HG02798 (cell line): Measurements from ENCODE around the gene NCKAP5.

Source experiments
- ATAC-seq: cut with Tn5 transposase; IDR thresholded peaks from one replicate; pipeline ENCODE4 v1.9.1; 2021; ENCODE audit warnings: mild to moderate bottlenecking; ENCODE audit not compliant: unreplicated experiment, poor library complexity

NCKAP5 gene

DNA sequence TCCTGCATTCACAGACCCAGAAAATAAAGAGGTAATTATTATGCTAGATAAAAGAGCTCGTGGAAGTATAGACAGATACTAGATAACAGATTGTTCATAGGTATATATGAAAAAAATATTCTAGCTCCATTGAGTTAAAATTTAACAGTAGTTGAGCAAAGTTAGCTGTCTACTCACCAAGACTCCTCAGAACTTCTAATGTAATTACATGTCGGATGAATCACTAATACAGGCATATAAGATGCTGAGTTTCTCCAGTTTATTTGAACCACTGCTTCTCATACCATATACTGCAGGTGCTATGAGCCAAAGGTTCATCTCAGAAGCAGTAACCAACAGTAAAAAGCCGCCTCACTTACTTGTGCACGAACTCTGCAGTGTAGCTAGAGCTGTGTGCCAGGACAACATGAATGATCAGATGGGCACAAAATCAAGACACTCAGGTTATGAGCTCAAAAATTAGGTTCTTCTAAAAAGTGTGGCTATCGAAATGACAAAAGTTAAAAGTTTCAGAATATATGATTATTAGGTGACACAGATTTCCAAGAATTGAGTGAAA, 373.4 kb downstream of the NCKAP5 start:
- ATAC-seq: no peak

- no peak for ATAC-seq
Measured at GRCh38 chr2:133194362-133194655, 374.0 kb downstream of the NCKAP5 start.

GRCh38 chr2:133193544-133194361, 374.5 kb downstream of the NCKAP5 start:
- no peak for ATAC-seq

GRCh38 chr2:133192028-133192427, 376.2 kb downstream of the NCKAP5 start:
- no peak for ATAC-seq

DNA sequence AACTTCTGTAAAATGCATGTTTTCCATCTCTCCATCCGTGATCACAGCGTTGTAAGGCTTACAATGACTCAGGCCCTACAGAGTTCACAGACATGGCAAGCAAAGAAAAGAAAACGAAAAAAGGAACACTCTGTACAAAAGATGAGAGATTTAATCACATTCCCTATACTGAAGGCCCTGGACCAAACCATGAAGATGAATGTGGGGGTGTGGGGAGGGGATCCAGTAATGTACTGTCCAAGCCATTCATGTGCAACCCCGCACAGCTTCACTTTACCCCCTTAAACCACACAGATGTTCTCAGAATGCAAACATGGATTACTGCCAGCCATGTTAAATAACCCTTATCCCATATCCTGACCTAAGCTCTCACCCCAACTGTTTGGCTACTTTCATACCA, 391.1 kb downstream of the NCKAP5 start:
- ATAC-seq: no peak

DNA sequence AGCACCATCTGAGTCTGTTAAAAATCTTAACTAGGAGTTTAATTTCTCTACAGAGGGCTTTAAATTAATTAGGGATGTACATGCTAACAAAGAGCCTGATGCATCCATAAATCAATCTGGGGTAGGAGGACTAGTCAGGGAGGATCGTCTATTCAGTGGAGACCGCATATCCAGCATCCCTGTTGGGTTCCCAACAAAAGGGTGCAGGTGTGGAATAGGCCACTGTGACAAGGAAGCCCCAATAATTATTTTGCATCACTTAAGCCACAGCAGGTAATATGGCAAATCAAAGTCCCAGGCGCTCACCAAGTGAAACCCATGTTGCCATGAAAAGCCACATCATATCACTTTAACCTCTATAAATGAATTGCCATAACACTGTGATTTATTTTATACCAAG, 392.3 kb downstream of the NCKAP5 start:
- no peak for ATAC-seq

GRCh38 chr2:133173224-133173623, 395.0 kb downstream of the NCKAP5 start:
- no peak for ATAC-seq

- ATAC-seq: peak; percentile 42
Measured at GRCh38 chr2:133171393-133172004, 396.8 kb downstream of the NCKAP5 start.

DNA sequence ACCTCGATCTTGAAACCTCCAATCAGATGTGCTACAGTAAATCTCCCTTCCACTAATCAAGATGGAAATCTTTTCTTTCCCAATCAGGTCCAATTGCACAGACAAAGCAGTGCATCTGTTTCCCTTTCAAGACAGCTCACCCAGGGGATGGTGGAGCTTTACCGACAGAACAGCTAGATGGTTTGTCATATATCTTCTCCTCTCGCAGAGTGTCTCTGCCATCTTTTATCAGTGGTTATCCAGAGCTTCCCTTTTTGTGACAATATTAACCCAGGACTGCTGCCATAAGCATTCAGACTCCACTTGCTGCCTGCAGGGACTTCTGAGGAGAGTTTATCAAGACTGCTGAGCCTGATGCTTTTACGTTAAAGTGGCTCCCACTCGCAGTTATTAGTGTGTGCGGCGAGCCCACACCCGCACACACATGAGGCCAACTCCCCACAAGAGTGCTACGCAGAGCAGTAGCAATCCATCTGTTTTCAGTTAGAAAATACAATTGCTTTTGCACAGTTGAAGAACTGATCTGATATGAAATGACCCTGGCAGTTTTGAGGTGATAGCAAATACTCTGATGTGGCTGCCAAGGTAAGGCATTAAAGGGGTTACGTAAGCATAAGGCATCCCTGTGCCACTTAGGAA, 398.9 kb downstream of the NCKAP5 start:
- ATAC-seq: no peak

GRCh38 chr2:133167990-133168389, 400.3 kb downstream of the NCKAP5 start:
- ATAC-seq: no peak

GRCh38 chr2:133167223-133167622, 401.0 kb downstream of the NCKAP5 start:
- ATAC-seq: no peak

DNA sequence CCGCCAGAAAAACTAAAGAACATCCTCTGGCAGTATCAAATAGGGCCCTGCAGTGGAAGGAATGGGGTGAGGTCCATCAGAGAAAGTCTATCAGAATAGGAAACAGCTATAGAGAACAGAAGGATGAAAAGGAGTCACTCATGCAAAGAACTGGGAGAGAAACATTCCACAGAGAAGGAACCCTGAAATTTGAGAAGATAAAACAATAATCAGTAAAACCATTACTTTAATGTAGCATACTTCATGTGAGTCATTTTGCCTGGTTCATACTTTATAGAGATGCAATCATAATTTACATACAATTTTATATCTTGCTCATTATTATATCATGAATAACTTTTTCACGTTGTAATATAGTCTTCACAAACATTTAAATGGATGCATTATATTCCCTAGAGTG, 402.2 kb downstream of the NCKAP5 start:
- ATAC-seq: no peak

GRCh38 chr2:133163111-133163510, 405.2 kb downstream of the NCKAP5 start:
- no peak for ATAC-seq

DNA sequence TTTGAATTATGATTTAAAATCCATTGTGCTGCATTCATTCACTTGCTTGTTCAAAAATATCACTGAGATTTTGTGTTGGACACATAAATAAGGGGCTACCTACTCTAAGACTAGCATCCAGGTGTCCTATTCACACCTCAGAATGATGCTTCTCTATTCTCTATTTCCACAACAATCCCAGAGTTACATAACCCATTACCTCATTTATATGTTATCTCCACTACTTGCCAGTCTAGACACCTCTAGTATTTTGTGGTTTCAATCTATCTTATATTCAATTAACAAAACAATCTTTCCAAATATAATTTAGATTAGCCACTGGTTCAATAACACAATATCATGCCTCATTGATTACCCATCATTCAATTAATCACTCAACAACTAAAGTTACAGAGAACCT, 409.8 kb downstream of the NCKAP5 start:
- no peak for ATAC-seq

- no peak for ATAC-seq
Measured at GRCh38 chr2:133158024-133158423, 410.2 kb downstream of the NCKAP5 start.

GRCh38 chr2:133157141-133157540, 411.1 kb downstream of the NCKAP5 start:
- no peak for ATAC-seq

DNA sequence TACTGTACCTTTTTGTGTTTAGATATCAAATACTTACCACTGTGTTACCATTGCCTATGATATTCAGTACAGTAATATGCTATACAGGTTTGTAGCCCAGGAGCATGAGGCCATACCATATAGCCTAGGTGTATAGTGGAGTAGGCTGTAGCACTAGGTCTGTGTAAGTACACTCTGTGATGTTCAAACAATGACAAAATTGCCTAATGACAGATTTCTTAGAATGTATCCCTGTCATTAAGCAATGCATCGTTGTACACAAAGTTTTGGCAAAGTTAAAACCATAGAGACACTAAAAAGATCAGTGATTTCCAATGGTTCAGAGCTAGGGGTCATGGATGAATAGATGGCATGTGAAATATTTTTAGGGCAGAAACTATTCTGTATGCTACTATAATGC, 415.5 kb downstream of the NCKAP5 start:
- no peak for ATAC-seq

DNA sequence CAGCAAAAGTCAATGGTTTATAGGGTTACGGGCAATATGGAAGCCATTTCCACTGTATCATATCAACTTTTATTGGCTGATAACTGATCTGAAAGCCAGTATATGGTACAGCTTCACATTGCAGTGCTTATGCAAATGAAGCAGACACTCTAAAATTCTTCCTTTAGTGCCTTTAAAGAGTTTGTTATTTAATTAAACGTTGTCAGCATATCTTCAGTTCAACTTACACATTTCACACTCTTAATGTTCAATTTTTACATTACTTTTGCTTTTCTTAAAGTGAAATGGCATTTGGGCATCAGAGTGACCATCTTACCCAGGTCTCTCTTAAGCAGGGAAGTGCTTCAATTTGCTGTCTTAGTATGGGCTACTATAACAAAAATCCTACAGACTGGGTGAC, 420.1 kb downstream of the NCKAP5 start:
- no peak for ATAC-seq

DNA sequence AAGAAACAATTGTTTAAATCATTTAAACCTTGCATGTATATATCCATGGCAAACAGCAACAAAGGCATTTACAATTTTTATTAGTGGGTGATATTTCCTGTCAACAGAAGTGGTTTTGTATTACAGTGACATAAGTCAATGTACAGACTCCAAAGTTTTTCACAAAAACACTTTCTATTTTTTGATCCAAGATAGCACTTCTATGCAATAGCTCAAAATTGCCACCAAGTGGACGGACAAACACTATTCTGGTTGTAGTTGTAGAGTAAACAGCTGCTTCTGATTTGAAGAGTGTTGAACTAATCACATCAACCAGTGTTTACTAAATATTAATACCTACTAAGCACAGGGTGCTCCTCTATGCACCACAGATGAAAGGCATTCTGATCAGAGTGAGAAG, 421.4 kb downstream of the NCKAP5 start:
- ATAC-seq: no peak

- no peak for ATAC-seq
Measured at GRCh38 chr2:133143645-133144044, 424.6 kb downstream of the NCKAP5 start.

DNA sequence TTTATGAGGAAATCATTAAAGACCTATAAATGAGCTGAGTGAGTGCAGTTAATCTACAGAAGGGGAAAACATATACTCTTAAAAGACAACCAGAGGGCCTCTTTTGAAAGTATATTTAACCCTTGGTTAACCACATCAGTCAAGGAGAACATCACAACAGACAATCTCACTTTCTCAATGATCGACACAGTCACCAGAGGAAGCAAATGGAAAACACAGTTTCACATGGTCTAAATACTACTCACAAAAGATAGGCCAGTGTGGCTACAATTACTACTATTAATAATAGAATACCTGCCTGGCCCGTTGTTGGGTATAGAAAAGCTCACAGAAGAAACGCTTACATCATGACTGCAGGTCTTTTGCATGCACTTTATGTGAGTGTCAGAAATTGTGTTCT, 426.2 kb downstream of the NCKAP5 start:
- peak; percentile 50 for ATAC-seq
